ENCODE measurements around the gene LPAR2.

DNA sequence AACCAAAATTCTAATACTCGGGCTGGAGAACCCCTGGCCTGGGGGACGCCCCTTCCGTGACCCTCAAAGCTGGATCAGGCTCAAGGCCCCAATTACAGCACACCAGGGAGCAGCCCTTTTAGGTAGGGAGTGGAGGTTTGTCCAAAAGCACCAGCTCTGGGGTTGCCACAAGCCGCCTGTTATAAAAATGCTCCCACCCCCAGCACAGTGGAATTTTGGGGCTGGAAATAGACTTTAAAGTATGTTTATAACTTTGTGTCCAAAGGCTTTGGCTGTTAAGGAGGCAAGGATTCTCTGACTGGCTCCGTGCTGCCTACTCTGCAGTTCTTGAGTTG, 16.0 kb upstream of the LPAR2 start:
- TF ChIP-seq, protein P1, sequence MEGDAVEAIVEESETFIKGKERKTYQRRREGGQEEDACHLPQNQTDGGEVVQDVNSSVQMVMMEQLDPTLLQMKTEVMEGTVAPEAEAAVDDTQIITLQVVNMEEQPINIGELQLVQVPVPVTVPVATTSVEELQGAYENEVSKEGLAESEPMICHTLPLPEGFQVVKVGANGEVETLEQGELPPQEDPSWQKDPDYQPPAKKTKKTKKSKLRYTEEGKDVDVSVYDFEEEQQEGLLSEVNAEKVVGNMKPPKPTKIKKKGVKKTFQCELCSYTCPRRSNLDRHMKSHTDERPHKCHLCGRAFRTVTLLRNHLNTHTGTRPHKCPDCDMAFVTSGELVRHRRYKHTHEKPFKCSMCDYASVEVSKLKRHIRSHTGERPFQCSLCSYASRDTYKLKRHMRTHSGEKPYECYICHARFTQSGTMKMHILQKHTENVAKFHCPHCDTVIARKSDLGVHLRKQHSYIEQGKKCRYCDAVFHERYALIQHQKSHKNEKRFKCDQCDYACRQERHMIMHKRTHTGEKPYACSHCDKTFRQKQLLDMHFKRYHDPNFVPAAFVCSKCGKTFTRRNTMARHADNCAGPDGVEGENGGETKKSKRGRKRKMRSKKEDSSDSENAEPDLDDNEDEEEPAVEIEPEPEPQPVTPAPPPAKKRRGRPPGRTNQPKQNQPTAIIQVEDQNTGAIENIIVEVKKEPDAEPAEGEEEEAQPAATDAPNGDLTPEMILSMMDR (optimal IDR thresholded peaks at IDR 0.05 in 1 of 3, IDR thresholded peaks at IDR 0.05 in 1 of 3, conservative IDR thresholded peaks at IDR 0.05 in 1 of 3; ENCODE audit: extremely low read depth in 1 of 3, insufficient read depth in 2 of 3, low read length in 3 of 3), result peak in 1 of 3 experiments; percentile 3
- TF ChIP-seq EZH2 (IDR thresholded peaks at IDR 0.05; ENCODE audit: low read length), result no peak

Data from keratinocyte (primary cell).